Fibroblast of peridontal ligament (primary cell): ENCODE data around the gene FRMPD4.
"Not testable (repeated sequence)": the region's sequence is repeated elsewhere in the genome, so short reads cannot be mapped to it uniquely, and the experiment has no call there.

ENCODE experiments used
- DNase-seq: peaks from one replicate; pipeline ENCODE4 v3.0.0-alpha.2; 2010; ENCODE audit errors: extremely low read depth

Gene FRMPD4

DNA sequence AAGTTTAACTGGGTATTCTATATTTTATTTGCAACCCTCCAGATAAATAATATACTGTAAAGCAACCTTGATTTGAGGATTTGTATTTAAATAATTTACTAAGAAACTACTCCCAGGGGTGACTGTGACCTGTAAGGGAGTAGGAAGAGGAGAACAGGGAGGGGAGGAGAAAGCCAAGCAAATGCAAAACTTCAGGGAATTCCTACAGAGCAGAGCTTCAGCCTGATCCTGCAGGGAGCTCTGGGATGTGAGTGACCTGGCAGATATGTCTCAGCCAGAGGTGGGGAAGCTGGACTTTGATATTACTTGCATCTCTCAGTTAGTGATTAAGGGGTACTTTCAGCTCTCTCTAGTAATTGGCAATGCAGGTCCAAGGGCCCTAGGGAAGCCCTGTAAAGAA lies 302.0 kb downstream of the FRMPD4 start:
- no peak for DNase-seq

DNA sequence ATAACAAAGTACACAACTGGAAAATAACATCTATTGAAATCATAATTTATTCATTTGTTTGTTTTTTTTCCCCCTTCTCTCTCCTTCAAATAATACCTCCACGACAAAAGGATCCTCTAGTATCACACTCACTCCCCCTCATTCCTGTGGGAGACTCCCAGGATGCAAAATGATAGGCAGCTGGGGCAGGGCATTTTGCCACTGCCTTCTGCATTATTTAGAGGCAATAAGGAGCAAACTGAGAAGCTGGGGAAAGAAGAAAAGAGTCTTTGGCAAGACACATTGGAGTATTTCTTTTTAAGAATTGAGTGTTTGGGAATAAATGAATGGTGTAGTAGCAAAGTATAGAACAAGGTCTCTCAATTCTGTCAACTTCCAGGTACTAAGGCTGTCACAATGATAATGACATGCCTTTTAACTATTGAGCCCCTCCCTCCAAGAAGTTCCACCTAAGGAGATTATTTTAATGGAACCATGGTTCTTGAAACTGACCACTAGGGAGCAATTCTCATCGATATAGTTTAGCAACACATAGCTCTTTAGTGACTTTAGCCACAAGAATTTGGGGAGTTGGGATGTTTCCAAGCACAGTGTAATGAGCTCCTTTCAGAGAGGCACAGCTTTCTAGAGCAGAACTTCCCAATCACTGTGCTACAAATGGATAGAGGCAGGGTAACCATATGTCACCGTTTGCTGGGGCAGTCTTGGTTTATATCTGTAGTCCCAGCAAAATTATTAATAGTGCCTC lies 303.3 kb downstream of the FRMPD4 start:
- peak; percentile 94 for DNase-seq

DNA sequence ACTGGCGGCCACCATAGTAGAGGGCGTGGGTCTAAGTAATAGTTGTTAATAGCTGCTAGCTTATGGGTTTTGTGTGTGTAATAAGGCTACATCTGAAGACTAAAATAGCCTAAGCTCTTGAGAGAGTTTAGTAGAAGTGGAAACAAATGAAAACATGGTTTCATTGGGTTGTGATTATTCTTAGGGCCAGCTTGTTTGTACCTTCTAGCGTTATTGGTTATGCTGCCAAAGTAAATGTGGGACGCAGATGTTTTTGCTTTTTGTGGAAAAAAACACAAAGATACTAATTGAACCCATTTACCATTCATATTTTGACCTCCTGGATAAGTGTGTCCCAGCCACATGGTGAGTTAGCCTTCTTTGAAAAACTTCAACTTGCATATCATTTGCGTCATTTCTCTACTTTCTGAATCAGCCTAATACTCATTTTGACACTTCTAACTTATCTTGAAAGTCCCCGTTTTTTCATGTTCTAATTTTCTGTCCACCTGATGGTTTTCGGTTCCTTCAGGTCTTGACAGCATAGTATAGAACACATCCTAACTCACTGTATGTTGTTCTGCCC lies 305.3 kb downstream of the FRMPD4 start:
- DNase-seq: no peak

DNA sequence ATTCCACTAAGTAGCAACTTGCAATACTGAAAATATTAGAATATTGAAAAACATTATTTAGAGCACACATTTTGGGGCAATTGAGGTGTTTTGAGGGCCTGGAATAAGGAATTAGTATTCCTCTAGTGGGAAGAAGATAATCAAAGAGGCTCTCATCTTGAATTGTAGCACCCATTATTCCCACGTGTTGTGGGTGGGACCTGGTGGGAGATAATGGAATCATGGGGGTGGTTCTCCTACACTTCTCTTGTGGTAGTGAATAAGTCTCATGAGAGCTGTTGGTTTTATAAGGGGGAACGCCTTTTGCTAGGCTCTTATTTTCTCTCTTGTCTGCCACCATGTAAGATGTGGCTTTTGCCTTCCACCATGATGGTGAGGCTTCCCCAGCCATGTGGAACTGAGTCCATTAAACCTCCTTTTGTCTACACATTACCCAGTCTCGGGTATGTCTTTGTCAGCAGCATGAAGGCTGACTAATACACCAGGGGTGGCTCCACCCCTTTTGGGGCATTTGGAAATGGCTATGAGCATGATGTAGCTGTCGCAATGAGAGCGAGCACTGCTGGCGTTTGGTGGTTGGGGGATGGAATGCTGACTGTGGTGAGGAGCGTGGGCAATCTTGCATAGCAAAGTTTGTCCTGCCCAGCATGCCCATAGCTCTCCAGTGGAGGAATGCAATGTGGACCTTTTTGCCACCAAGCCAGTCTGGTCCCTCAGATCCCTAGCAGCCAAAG lies 308.2 kb downstream of the FRMPD4 start:
- DNase-seq: peak; percentile 66

DNA sequence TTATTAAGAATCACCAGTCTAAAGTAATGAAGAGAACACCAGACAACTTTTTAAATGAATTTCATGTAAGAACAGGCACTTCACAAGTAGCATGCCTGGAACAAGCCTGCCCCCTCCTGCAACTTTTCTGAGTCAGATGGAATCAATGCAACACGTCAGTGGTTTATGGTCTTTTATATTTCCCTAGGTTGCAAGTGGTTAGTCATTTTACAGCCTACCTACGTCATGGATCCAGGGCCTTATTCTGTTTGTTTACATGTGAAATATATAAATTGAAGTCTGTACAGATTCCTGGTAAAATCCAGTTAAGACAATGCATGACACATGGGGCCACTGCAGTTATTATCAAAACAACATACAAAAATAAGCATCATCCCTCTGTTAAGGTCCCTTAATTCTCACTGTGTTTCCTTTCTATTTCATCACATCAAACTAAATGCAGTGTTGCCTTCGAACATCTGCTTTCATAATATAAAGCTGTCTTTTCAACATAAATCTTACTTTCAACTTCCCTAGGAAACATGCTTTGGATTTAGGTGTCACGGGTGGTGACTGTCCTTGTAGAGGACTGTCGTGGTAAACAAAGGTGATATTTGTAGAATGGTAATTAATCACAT lies 309.3 kb downstream of the FRMPD4 start:
- peak; percentile 91 for DNase-seq

DNA sequence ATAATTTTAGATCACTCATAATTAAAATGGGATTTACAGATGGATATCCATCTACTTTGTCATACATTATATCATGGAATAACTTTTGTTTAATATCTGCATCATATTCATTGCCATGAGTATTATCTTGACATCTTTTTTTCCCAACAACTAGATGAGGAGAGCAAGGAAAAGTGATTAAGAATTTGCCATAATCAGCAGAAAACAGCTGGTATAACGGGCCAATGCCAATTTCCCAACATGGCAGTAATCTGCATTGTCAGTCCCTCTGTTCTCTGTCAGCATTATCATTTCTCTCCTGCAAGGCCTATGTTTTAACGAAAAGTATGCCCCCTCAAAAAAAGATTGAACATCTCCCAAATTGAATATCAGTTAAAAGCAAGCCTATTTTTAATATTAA lies 314.0 kb downstream of the FRMPD4 start:
- DNase-seq: no peak

DNA sequence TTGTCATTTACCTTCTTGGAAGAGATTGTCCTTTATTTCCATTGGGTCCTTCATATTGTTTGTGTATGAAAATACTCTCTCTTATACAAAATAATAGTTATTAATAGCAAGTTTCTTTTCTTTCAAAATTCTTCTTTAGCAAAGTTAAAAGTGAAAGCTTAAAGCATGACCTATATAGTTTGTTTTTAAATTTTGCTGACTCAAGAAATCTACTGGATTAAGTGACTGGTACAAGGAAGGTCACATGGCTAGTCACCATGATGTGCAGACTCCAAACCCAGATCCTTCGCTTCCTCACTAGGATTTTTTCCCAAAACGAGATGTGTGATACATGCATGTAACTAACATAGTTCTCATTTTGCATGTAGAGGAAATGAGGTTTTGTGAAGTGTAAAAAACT lies 322.7 kb downstream of the FRMPD4 start:
- DNase-seq: no peak

DNA sequence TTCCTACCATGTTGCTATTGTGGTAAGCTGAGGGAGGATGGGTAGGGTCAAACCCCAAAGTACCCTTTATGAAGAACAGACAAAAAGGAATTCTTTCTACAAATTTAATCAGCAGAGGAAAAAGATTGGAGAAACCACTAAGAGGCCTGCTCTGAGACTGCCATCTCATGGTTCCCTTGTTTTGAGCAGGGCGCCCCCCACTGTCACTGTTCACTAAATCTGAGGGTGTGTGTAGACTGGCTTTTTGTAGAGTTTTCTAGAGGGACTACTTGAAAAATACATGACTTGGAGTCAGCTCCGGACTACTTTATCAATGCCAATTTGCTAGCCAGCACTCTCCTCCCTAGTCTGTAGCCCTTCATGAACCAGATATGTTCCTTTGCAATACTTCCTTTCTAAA lies 324.8 kb downstream of the FRMPD4 start:
- no peak for DNase-seq

DNA sequence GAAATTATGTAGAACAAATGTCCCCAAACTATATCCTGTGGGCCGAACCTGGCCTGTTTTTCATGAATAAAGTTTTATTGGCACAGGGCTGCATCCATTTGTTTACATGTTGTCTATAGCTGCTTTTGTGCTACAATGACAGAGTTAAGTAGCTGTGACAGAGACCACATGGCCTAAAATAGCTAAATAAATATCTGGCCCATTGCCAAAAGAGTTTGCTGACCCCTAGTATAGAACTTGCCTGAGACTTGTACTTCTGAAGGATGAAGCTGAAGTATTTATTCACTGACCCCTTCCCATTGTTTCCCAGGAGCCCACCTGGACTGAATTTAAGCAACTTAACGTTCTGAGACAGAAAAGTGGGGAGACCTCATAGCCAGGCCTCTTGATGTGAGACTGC lies 325.6 kb downstream of the FRMPD4 start:
- DNase-seq: no peak

DNA sequence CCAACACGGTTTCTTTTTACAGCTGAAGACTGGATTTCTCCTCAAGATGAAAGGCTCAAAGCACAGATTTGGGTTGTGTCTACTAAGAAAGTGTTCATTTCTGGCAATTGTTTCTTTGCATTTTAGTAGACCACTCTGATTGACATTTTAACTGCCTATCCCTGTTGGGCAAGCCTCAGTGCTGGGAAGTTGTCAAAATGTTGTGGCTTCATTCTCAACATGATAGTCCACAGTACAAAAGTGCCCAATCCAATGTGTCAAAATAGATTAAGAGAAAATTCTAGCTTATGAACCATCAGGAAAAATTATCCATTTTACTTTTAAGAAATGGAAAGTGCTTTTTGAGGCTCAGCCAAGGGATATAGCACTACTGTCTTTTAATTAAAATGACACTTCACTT lies 329.0 kb downstream of the FRMPD4 start:
- no peak for DNase-seq

DNA sequence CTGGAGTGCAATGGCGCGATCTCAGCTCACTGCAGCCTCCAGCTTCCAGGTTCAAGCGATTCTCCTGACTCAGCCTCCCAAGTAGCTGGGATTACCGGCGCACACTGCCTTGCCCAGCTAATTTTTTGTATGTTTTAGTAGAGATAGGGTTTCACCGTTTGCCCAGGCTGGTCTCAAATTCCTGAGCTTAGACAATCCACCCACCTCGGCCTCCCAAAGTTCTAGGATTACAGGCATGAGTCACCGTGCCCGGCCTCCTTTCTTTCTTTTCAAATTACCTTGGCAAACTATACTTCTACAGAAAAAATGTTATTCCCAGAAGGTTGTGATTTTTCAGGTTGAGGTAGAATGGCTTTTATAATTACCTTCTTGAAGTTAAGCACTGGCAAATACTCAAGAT lies 331.0 kb downstream of the FRMPD4 start:
- peak; percentile 1 for DNase-seq

DNA sequence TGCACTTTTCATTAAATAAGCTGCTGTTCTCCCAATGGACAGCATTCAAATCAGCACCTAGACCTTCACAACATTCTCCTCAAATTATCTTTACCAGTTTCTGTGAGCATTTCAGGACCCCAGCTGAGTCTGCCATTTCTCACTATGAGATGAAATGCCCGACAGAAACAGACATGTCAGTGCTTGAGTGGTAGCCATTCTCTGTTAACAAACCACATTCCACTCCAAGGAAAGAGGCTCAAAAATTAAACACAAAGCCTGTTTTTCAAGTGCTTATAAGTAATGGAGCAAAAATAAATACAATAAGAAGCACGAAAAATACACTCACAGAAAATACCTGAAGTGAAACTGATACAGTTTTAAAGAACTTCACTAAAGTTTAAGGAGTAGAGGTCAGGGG lies 332.8 kb downstream of the FRMPD4 start:
- DNase-seq: no peak

DNA sequence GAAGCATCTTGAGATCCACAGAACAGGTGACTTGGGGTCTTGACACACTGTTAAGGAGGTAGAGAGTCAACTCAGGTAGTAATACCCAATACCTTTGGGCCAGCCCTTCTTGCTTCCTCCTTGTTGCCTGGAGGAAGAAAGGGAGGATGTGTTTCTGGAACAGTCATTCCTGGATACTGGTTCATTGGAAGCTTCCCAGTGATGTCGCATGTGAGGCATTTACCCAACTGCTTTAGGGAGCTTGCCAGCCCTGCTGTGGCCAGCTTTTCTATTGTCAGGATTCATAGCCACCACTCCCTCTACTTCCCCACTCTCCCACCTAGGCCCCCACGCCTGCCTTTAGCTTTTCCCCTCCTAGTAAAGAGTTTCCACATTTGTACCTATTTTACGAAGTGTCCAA lies 342.7 kb downstream of the FRMPD4 start:
- DNase-seq: peak; percentile 18

DNA sequence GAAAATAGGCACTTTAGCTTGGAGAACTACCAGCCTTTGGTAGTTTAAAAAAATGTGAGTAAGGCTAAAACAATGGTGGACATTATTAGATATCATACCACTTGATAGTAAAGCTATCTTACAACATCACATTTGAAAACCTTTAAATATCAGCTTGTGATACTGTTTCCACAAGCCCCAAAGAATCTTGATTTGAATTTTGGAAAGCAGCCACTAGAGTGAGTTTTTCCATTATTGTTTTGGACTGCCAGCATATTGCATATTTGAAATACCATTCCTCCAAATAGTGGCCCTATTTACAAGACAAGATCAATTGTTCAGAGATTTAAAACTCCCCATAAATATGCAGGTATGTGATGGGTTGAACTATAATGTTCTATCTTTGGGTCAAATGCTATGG lies 349.9 kb downstream of the FRMPD4 start:
- DNase-seq: peak; percentile 3

DNA sequence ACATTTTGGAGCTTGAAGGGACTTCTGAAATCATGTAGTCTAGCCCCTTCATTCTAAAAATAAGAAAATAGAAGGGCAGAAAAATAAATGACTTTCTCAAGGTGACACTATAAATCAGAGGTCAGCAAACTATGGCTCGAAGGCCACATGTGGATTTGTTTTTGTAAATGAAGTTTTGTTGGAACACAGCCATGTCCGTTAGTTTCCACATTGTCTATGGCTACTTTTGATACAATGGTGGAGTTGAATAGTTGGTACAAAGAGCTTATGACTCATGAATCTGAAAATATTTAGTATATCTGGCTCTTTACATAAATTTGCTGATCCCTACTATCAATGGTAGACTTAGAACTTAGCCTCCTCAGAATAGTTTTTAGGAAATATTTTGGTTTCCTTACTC lies 350.5 kb downstream of the FRMPD4 start:
- DNase-seq: no peak

DNA sequence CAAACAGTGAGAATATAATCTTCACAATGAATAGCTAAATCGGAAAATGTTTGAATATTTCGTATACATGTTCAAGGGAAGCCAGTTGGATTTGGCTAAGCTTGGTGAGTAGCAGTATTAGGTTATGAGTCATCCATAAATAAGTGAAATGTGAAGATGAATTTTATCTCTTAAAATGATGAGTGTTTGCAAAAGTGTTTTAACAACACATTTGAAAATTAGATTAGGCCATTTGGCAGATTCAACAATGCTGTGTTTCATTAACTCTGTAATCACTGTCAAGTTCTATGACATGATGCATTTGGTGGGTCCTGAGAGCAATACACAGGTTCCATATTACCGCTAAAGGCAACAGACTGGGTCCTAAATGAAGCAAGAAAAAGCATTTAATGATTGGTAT lies 351.1 kb downstream of the FRMPD4 start:
- DNase-seq: no peak

DNA sequence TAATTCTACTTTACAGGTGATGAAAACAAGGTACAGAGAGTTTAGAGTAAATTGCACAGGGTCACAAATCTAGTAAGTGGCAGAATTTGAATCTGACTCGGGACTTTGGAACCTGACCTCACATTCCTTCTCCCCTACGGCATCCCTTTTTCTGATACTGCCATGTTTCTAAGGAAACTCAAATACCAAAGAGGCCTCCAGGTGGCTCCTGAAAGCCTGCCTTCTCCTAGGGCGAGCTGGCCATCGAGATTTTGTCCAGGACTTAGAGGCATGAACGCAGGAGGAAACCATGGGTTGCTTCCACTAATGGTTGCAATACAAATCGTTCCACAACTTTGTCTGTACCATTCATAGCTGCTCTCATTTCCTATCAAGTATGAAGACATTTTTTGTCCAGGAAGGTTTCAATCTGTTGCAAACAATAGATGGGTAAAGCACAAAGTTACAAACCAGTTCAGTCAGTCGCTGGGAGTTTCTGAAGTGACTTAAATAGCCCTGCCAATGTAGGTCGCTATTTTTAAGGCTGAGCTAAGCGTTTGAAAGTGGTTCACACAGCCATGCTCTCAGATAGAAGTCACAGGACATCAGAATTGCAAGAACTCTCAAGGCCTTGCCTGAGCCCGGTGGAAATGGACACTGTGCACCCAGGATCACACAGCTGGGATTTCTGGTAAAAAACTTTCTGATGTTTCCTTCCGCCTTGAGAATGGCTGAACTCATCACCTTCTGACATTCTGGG lies 356.3 kb downstream of the FRMPD4 start:
- no peak for DNase-seq

DNA sequence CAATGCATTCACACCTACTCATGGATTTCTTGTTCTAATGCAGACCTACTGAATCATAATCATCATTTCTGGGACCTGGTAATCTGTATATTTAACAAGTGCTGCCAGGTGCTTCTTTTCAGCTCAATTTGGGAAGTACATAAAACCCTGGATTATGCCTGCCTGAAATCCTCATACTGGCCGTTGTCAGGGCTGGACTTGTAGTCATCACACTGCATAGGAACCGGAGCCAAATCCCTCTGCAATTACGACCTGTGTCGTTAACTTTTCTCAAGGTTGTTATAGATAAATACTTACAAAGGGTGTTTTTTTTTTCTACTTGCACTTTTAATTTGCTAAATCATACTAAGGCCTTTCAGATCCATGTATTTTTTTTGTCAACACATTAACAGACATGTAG lies 358.1 kb downstream of the FRMPD4 start:
- no peak for DNase-seq

DNA sequence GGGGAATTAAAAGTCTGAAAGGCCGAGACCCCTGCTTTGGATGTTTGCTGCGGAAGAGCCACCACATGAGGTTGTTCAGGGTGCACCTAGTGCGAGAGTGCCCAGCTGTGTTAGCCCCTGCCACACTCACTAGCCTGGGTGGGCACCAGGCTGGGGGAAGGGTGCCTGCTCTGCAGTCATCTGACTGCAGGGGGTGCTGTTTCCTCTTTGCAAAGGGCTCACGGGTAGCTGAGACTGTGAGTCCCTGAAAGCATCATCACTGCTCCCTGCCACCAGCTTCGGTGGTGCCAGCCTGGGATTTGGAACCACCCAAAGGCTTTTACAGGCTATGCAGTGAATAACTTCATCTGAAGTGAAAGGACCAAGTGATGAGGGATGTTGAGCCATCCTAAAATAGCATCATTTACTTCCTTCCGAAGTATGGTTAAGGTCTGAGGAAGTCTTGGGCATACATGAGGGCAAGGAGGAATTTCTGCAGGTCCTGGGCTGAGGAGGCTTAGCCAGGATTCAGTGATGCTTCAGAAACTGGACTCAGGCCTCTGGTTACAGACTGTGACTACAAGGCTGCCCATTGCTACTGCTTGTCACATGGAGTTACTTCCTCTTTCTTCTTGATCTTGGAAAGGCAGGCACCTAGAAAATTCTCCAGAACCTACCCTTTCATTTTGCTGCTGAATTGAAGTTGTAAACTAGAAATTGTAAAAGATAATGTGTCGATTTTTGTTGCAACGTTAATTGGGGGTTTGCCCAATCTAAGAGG lies 359.7 kb downstream of the FRMPD4 start:
- DNase-seq: no peak

DNA sequence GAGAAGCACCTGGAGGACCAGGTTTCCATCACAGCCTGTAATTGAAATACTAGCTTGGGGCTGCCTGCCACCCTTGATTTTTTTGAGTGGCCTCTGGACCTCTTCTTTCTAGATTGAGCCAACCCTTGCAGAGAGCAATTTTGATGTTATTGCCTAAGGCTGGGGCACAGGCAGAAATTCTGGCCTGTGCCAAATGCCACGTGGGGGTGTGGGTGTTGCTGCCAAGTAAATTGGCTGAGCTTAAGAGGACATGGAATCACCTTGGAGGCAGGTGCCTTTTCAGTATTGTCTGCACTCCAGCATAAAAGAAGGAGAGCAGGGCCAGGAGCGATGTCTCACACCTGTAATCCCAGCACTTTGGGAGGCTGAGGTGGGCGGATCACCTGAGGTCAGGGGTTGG lies 366.9 kb downstream of the FRMPD4 start:
- DNase-seq: no peak

DNA sequence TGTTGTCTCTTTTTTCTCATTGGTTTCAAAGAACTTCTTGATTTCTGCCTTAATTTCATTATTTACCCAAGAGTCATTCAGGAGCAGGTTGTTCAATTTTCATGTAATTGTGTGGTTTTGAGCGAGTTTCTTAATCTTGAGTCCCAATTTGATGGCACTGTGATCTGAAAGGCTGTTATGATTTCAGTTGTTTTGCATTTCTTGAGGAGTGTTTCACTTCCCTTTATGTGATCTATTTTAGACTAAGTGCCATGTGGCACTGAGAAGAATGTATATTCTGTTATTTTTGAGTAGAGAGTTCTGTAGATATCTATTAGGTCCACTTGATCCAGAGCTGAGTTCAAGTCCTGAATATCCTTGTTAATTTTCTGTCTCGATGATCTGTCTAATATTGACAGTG lies 377.1 kb downstream of the FRMPD4 start:
- not testable (repeated sequence) for DNase-seq
